NCI-H2029 (cell line): ENCODE data around the gene MAGOH.
A peak's percentile ranks its signal among the peaks of the same experiment; 100 is the strongest.
"Not testable (repeated sequence)": the region's sequence is repeated elsewhere in the genome, so short reads cannot be mapped to it uniquely, and the experiment has no call there.

Experiments used
- DNase-seq: peaks from one replicate; lab custom pipeline; 2025; lab: John Stamatoyannopoulos, UW

MAGOH gene

DNA sequence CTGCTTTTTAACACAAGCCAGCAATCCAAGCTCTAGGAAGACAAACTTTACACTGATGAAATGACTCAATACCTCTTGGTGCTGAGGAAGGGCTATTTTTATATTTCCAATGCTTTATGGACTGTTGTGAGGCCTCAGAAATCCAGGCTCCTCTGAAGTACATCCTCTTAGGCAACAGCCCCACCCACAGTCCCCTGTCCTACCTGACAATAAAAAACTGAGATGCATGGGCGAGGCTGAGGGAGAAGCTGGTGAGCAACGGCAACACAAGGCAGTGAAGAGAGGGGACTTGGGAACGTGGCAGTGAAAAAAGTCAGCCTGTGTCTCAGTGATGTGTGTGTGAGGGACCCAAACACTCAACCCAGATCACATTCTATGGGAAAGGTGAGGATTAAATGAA, 51.8 kb downstream of the MAGOH start:
- DNase-seq, result no peak

DNA sequence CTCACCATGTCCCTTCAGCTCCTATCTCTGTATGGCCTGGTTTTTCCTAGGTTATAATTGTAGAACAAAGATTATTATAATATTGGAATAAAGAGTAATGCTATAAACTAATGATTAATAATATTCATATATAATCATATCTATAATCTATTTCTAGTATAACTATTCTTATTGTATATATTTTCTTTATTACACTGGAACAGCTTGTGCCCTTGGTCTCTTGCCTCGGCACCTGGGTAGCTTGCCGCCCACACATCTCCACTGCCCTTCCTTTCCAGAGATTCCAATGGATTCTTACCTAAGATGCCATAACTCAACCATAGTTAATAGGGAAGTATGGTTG, 52.4 kb downstream of the MAGOH start:
- not testable (repeated sequence) for DNase-seq

DNA sequence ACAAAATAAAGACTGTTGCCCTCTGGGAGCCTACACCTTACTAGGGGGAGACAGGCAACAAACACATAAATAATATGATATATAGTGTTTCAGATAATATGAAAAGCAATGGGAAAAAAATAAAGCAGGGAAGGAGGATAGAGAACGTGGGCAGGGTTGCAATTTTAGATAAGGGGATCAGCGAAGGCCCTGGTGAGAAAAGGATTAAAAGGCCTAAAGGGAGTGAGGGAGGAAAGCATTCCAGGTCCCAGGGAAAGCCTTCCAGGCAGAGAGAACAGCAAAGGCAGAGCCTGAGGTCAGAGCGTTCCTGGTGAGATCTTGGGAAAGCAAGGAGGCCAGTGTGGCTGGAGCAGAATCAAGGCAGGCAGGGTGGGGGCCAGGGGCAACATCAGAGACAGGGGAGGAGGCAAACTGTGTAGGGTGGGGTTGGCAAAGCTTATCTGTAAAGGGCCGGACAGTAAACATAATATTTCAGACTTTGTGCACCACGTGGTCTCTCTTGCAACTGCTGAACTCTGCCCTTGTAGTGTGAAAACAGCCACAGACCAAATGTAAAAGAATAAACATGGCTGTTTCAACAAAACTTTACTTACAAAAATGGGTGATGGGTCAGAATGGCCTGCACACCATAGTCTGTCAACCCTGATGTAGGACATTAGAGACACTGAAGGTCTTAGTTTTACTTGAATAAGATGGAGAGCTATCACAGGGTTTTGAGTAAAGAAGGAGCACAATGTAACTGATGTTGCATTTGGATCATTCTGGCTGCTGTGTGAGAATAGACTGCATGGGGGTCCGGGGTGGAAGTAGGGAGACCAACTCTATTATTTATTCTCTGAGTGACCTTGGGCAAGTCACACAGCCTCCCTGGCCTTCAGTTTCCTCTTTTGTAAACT, 55.0 kb downstream of the MAGOH start:
- DNase-seq, result no peak

DNA sequence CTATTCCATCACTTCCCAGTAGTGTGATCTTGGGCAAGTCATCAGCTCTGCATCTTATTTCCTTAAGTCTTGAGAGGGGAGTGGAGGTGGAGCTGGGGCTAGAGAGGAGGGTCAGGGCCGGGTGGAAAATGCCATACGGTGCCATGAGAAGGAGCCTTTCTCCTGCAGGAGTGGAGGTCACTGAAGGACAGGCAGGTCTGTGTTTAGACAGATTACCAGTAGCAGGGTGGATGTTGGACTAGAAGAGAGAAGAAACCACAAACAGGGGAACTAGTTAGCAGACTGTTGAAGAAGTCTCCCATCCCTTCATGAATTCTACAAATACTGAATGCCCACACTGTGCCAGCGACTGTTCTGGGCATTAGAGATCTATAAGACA, 55.6 kb downstream of the MAGOH start:
- DNase-seq, result no peak

DNA sequence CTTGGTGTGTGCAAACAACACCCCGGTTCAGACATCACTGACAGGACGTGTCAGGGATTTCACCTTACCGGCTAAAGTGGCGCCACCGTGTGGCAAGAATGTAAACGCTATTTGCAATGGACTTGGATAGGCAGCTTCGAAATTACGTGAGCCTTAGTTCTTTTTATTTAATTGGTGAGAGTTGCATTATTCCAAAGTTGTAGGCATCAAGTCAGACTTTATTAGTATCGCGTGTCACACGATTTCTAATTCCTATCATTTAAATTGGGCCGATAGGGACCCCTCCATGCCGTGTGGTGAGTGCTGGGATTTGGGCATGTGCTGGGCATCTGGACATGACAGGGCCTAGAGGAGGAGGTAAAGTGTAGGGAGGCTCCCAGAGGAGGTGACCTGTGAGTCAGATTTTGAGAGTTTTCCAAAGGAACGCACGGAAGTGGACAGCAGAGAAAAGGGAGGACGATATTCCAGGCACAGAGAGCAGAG, 56.2 kb downstream of the MAGOH start:
- DNase-seq, result peak; percentile 85

DNA sequence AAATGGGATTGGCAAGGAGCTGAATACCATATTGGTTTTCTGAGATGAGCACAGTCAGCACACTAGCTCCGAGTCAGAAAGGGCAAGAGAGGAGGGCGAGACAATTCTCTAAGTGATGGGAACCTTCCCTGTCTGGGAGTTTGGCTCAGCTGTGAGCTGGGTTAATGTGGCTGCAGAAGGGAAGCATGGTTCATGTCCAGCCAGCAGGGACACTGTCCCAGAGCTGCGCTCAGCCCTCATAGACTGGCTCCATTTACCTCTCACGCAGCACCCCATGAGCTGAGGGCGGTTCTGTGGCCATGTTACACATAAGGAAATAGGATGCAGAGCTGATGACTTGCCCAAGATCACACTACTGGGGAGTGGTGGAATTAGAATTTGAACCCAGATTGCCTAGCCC, 57.4 kb downstream of the MAGOH start:
- DNase-seq, result no peak

DNA sequence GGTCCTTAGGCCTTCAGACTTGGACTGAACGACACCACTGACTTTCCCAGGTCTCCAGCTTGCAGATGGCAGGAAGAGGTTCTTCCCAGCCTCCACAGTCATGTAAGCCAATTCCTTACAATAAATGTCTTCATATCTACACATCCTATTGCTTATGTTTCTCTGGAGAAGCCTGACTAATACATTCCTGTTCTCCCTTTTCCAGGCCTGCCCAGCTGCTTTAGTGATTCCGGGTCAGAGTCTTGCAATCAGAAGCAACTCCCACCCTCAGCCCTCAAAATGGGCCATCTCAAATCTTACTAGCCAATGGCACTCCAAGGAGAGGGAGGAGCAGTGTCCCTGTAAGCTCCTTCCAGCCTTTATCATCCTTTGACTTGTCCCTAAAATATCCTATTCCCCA, 58.1 kb downstream of the MAGOH start:
- DNase-seq, result no peak
